Thoracic aorta (tissue), 2 donors: Measurements from ENCODE around the gene JAGN1. TPM values are rescaled to one million over a fixed set of nuclear protein-coding genes. Genes with fewer than 3 reads are reported as not detected.

Experiments used
- ATAC-seq: fragments of 150-250 bp; one replicate; pipeline ENCODE4 v1.8.0; 2017; ENCODE audit warnings: low read depth; ENCODE audit not compliant: insufficient number of reproducible peaks, low FRiP score
- DNase-seq: peaks from one replicate; pipeline ENCODE4 v3.0.0-alpha.2; 2020; ENCODE audit warnings: low spot score
- H3K27ac ChIP-seq, 2 donors: fragments of 200-600 bp; sonication (generic); 1 replicate in 1 of 2; 2 replicates in 1 of 2; pipeline ENCODE4 v1.5.1; 2016; ENCODE audit warnings: mild to moderate bottlenecking in 2 of 2, moderate library complexity in 2 of 2
- H3K27me3 ChIP-seq: fragments of 200-600 bp; sonication (generic); replicated peaks from 2 replicates; pipeline ENCODE4 v1.6.0; 2016; ENCODE audit warnings: mild to moderate bottlenecking; ENCODE audit not compliant: insufficient read depth
- H3K36me3 ChIP-seq: fragments of 200-600 bp; sonication (generic); one replicate; pipeline ENCODE4 v1.5.1; 2016
- H3K4me1 ChIP-seq, 2 donors: fragments of 200-600 bp; sonication (generic); 1 replicate in 1 of 2; 2 replicates in 1 of 2; pipeline versions ENCODE4 v1.5.1 to v1.6.0; 2016; ENCODE audit warnings: low read depth in 2 of 2, mild to moderate bottlenecking in 1 of 2; ENCODE audit not compliant: control insufficient read depth in 1 of 2
- H3K4me3 ChIP-seq: fragments of 200-600 bp; sonication (generic); 2 replicates; pipeline ENCODE4 v1.5.1; 2016; ENCODE audit warnings: mild to moderate bottlenecking
- H3K9me3 ChIP-seq: fragments of 200-600 bp; sonication (generic); 2 replicates; pipeline ENCODE4 v1.5.1; 2016
- total RNA-seq, 2 donors: library from RNA; depleted of rRNA; stranded (reverse); fragments of >200 nt; gene quantifications; one replicate each; pipeline versions ENCODE4 v1.1.0 to v1.2.3, GENCODE V29; 2016
- TF ChIP-seq, protein P1 (sequence below): fragments of 200-600 bp; sonication (generic); IDR thresholded peaks from one replicate; pipeline ENCODE4 v1.5.1; 2019; ENCODE audit warnings: antibody characterized with exemption

The JAGN1 gene
- total RNA-seq, 2 donors from 2014 or later: 21.5 to 38.6 TPM

GRCh38 chr3:9903238-9903624, 12.8 kb downstream of the JAGN1 start:
- Histone ChIP-seq H3K27me3 (no peaks in the 10 kb centered on the region), H3K4me1 (peaks cover 2 to 27% of the 10 kb centered on the region in 2 donors), H3K36me3 (no peaks in the 10 kb centered on the region), H3K9me3 (no peaks in the 10 kb centered on the region), H3K27ac (peak overlapping the region; percentile 73 to 76), H3K4me3 (peak overlapping the region; percentile 67)
- ATAC-seq (no peak), DNase-seq (no peak)
- TF ChIP-seq, protein P1, sequence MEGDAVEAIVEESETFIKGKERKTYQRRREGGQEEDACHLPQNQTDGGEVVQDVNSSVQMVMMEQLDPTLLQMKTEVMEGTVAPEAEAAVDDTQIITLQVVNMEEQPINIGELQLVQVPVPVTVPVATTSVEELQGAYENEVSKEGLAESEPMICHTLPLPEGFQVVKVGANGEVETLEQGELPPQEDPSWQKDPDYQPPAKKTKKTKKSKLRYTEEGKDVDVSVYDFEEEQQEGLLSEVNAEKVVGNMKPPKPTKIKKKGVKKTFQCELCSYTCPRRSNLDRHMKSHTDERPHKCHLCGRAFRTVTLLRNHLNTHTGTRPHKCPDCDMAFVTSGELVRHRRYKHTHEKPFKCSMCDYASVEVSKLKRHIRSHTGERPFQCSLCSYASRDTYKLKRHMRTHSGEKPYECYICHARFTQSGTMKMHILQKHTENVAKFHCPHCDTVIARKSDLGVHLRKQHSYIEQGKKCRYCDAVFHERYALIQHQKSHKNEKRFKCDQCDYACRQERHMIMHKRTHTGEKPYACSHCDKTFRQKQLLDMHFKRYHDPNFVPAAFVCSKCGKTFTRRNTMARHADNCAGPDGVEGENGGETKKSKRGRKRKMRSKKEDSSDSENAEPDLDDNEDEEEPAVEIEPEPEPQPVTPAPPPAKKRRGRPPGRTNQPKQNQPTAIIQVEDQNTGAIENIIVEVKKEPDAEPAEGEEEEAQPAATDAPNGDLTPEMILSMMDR: no peak

- Histone ChIP-seq H3K36me3 (no peaks in the 10 kb centered on the region), H3K27ac (peak overlapping the region in 1 of 2 donors; percentile 76), H3K27me3 (no peaks in the 10 kb centered on the region), H3K4me1 (peaks cover 0 to 21% of the 10 kb centered on the region in 2 donors), H3K9me3 (no peaks in the 10 kb centered on the region), H3K4me3 (no peak overlapping the region)
- ATAC-seq (no peak), DNase-seq (no peak)
- TF ChIP-seq, protein P1: no peak
Observed at GRCh38 chr3:9903904-9904303, 13.5 kb downstream of the JAGN1 start.

DNA sequence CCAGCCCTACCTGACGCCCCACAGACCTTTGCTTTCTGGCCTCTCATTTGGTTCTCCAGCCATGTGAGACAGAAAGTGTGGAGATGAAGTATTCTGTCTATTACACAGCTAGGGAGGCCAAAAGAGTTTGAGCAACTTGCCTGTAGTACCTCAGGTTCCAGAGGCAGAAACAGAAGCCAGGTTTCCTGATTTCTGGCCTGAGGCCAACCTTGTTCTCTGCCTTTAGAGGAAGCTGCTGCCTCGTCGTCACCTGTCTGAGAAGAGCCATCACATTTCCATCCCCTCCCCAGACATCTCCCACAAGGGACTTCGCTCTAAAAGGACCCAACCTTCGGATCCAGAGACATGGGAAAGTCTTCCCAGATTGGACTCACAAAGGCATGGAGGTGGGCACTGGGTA, 16.1 kb downstream of the JAGN1 start:
- no peaks in the 10 kb centered on the region for H3K9me3 ChIP-seq
- H3K27ac ChIP-seq: no peak overlapping the region
- H3K36me3 ChIP-seq: no peaks in the 10 kb centered on the region
- H3K4me1 ChIP-seq: peaks cover 0 to 21% of the 10 kb centered on the region in 2 donors
- ATAC-seq (no peak), DNase-seq (no peak)
- TF ChIP-seq, protein P1: no peak
- no peaks in the 10 kb centered on the region for H3K27me3 ChIP-seq
- H3K4me3 ChIP-seq: no peak overlapping the region

GRCh38 chr3:9908286-9908685, 17.9 kb downstream of the JAGN1 start:
- TF ChIP-seq, protein P1: no peak
- Histone ChIP-seq H3K9me3 (no peaks in the 10 kb centered on the region), H3K27ac (no peak overlapping the region), H3K27me3 (no peaks in the 10 kb centered on the region), H3K4me1 (peaks cover 0 to 7% of the 10 kb centered on the region in 2 donors), H3K4me3 (no peak overlapping the region), H3K36me3 (no peaks in the 10 kb centered on the region)
- DNase-seq: no peak
- ATAC-seq: no peak

GRCh38 chr3:9909221-9910013, 19.0 kb downstream of the JAGN1 start:
- no peaks in the 10 kb centered on the region for H3K9me3 ChIP-seq
- no peak overlapping the region for H3K27ac ChIP-seq
- no peaks in the 10 kb centered on the region for H3K27me3 ChIP-seq
- H3K4me3 ChIP-seq: no peak overlapping the region
- TF ChIP-seq, protein P1: no peak
- no peaks in the 10 kb centered on the region for H3K36me3 ChIP-seq
- DNase-seq: no peak
- ATAC-seq: no peak
- H3K4me1 ChIP-seq: peaks cover 2 to 9% of the 10 kb centered on the region in 2 donors
